HG02852 (cell line): ENCODE results near the gene NLRP1.
A peak's percentile ranks its signal among the peaks of the same experiment; 100 is the strongest.

Experiments used
- ATAC-seq: cut with Tn5 transposase; IDR thresholded peaks from one replicate; pipeline ENCODE4 v1.9.1; 2021; ENCODE audit warnings: mild to moderate bottlenecking, moderate library complexity; ENCODE audit not compliant: unreplicated experiment

Gene NLRP1

DNA sequence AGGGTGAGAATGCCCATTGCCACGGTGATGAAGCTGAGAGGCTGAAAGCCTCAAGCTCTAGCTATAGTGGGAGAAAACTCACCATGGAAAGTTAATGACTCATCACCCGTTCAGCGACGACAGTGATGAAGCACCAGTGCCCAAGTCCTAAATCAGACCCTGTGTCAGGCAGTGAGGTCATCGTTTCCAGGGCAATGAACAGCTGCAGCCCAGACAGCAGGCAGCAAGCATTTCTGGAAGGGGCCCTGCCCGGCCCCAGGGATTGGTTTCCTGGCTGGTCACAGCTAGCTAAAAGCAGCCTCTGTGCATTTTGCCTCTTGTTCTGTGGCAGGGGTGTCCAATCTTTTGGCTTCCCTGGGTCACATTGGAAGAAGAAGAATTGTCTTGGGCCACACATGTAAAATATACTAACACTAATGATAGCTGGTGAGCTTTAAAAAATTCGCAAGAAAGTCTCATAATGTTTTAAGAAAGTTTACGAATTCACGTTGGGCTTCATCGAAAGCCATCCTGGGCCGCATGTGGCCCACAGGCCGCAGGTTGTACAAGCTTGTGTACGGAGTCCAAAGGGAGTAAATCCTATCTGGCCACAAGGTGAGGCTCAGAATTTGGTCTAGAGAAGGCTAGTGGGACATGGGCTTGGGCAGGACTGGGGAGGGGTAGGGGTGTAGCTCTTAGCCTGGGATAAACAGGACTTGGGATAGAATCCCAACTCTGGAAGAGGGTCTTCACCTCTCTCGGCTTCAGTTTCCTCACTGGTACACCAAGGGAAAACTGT is 57.3 kb downstream of the NLRP1 start:
- ATAC-seq, result no peak

GRCh38 chr17:5523249-5523648 is 61.1 kb downstream of the NLRP1 start:
- ATAC-seq, result no peak

DNA sequence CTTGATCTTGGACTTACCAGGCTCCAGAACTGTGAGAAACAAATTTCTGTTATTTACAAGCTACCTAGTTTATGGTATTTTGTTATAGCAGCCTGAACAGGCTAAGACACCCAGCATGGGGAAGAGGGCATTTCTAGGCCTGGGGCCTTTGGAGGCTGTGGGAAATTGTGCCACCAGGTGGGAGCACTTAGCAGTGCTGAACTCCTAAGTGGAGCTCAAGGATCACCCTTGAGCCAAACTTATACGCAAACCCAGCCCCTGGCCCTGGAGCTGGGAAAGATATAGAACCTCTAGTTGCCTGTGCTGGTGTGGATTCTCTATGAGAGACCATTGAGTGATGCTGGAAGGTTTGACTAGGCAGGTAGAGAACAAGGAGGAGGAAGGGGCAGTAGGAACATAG is 61.8 kb downstream of the NLRP1 start:
- ATAC-seq, result no peak

DNA sequence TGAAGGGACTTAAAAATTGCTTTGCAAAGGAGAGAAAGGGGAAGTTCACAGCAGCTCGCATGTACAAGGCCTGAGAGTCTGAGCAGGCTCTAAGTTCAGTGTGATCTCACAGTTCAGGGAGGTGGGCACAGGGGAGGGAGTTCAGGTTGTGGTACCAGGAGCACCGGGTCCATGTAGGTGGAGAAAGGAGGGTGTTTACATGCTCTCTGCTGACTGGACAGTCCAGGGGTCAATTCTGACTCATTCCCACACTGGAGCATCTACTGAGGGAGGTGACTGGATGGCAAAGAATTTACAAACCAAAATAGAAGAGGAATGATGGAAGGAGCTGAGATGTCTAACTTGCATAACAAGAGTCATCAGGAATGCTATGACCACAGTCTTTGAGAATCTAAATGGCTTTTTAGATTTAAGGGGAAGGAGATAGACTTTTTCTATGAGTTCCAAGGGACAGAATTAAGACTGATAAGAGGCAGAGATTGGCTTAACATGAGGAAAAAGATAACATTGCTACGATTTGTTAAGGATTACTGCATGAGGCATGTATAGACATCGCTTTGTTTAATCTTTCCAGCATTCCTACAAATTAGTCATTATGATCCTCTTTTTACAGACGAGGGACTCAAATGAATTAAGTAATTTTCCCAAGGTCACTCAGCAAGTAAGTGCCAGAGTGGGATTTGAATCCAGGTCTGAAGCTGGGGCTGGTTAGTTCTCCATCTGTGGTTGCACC is 68.1 kb downstream of the NLRP1 start:
- no peak for ATAC-seq

- no peak for ATAC-seq
These were observed 69.3 kb downstream of the NLRP1 start for GRCh38 chr17:5514976-5515375.

DNA sequence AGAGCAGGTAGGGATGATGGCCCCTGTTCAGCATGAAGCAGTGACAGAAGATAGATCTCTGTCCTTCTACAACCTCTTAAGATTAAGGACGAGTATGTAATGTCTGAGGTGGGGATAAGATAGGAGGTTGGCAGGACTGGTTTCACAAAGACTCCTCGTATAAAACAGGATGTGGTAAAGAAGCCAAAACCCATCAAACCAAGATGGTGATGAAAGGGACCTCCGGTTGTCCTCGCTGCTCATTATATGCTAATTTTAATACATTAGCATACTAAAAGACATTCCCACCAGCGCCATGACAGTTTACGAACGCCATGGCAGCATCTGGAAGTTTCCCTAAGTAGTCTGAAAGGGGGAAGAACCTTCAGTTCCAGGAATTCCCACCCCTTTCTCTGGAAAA is 70.7 kb downstream of the NLRP1 start:
- no peak for ATAC-seq

DNA sequence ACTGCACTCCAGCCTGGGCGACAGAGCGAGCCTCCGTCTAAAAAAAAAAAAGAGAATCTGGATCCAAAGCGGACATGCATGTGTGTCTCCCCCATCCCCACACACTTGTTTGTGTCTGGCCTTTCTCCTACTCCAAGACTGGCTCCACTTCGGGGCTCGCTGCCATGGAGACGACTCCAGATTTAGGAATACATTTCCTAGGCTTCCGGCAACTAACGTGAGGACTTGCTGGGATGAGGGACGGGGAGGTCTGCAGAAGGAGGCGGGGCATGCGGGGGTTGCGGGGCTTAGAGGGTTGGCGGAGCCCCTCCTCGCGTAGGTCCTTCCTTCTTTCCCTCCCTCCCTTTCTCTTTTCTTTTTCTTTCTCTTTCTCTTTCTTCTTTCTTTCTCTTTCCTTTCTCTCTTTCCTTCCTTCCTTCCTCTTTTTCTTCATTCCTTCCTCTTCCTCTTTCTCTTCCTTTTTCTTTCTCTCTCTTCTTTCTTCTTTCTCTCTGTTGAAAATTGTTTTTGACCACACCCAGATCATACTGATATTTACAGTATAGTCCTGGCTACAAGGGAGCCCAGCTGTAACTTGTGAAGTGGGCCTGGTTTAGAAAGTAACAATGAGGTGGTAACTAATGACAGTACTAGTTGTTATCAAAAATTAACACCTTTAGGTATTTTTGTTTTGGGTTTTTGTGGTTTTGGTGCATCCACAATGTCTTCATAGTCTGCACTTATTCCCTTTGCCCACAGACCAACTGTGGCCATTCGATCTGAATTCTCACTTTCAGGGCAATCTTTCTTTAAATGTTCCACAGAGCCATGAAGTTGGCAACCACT is 72.7 kb downstream of the NLRP1 start:
- ATAC-seq, result no peak

GRCh38 chr17:5510771-5511170 is 73.5 kb downstream of the NLRP1 start:
- no peak for ATAC-seq

DNA sequence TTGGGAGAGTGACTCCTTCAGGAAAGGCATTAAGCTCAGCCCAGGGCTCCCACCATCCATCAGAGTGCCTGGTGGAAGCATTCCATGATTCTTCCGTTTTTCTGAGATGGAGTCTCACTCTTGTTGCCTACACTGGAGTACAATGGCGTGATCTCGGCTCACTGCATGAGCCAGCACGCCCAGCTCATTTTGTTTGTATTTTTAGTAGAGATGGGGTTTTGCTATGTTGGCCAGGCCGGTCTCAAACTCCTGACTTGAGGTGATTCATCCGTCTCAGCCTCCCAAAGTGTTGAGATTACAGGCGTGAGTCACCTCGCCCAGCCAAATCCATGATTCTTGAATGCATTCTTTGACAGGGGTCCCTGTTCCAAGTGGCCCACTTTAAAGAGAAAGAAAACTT is 74.8 kb downstream of the NLRP1 start:
- ATAC-seq, result no peak

DNA sequence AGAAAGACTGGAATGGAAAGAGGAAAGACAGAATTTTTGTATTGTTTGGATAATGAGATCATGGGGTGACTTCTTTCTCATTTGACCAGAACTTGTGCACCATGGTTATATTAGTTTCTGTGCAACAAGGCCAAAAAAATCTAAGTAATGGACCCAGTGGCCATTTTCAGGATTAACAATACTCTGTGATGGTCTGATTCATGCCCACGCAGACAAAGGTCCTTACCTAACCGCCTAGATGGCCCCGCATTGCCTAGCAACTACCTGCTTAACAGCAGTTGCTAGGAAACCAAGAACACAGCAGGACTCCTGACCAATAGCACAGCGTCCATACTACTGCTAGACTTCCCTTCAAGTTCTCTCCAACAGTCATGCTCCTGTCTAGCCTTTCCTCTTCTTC is 75.5 kb downstream of the NLRP1 start:
- no peak for ATAC-seq

DNA sequence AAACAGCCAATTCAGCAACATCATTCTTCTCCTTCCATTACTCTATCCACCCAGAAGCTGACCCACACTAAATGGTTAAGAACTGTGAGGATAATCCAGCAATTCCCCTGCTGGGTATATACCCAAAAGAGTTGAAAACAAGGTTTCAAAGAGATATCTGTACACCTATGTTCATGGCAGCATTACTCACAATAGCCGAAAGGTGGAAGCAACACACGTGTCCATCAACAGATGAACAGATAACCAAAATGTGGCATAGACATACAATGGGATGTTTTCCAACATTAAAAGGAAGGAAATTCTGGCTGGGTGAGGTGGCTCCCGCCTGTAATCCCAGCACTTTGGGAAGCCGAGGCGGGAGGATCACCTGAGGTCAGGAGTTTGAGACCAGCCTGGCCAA is 78.0 kb downstream of the NLRP1 start:
- no peak for ATAC-seq

DNA sequence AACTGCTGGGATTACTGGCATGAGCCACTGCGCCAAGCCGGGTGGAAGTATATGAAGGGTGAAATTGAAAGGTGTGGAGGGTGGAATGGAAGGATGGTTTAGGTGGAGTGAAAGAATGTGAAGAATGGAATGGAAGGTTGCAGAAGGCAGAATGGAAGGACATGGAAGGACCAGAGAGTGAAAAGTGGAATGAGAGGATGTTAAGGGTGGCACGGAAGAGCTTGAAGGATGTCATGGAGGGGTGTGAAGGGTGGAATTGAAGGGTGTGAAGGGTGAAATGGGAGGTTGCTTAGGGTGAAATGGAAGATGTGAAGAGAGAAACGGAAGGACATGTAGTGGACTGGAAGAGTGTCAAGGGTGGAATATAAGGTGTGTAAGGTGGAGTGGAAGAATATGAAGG is 81.8 kb downstream of the NLRP1 start:
- no peak for ATAC-seq

- ATAC-seq, result no peak
These were observed 82.6 kb downstream of the NLRP1 start for GRCh38 chr17:5501685-5502084.

DNA sequence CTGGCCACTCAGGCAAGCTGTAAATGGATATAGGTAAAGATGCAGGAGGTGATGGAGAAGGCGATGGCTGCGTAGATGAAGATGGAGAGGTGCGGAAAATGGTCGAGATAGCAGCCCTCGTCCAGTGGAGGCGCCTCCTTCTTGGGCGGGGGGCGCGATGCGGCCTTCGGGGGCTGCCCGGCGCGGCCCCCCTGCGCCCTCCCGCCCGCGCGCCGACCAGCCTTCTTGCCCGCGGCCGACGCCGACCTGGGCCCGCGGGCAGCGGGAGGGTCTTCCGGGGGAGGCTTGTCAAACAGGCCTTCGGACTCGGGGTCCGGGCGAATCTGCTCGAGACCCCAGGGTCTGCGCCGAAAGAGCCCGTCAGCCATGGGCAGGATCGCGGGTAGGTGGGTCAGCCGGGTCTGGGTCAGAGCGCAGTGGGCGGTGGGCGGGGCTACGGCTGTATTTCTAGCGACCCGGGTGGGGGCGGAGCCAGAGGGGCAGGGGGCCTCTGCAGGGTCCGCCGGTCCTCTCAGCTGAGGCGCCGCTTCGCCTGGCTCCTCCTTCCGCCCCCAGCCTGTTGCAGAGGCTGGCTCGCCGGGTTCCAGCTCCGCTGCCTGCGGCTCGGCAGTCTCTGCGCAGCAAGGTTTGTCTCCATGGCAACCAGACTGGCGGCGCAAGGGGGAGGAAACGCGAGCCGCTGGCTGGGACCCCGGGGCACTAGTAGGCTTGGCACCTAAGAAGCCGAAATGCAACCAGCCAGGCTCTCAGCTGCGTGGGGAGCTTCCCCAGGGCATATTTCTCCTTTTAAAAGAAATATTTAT is 83.5 kb downstream of the NLRP1 start:
- peak; percentile 57 for ATAC-seq

- no peak for ATAC-seq
These were observed 84.1 kb downstream of the NLRP1 start for GRCh38 chr17:5500247-5500588.

DNA sequence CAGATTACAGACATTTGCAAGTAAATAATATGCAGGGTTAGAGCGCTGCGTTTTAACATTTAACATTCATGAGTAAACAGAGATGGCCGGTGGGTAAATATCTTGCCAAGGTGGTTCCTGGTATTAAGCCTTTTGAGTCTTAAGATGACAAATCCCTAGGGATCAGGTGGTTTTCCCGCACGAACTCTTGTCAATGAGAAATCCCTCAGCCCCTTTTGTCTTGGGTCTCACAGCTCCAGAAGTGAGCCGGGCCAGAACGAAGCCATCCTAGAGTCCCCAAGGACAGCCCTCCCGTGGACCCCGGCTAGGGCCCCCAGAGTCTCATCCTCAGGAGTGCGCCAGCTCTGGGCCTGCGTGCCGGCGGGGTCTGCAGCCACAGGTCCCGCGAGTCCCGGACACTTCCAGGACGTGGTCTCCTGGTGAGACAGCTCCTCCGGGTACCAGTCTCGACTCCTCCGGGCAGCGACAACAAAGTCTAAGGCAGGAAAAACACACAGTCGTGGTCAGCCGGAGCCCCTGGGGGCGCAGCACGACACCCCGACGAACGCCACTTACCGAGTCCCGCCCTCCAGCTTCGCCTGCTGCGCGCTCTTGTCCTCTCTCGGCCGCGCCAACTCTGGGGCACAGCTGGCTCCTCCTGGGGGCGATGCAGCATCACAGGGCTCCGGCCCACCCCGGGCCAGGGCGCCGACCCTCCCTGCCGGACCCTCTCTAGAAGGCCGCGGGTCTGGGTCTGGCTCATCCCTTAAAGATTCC is 84.7 kb downstream of the NLRP1 start:
- ATAC-seq, result no peak

DNA sequence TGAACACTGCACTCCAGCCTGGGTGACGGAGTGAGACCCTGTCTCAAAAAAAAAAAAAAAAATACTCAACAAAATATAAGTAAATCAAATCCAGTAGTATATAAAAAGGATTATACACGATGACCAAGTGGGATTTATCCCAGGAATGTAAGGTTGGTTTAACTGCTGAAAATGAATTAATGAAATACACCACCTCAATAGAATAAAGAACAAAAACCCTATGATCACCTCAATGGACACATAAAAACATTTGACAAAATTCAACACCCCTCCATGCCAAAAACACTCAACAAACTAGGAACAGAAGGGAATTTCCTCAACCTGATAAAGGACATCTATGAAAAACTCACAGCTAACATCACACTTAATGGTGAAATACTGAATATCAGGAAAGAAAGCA is 91.3 kb downstream of the NLRP1 start:
- no peak for ATAC-seq

DNA sequence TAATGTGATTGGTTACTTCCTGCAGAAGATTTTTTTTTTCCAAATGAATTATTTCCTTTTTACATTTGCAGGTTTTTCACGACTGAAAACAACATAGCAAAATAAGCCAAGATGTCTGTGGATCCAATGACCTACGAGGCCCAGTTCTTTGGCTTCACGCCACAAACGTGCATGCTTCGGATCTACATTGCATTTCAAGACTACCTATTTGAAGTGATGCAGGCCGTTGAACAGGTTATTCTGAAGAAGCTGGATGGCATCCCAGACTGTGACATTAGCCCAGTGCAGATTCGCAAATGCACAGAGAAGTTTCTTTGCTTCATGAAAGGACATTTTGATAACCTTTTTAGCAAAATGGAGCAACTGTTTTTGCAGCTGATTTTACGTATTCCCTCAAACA is 95.6 kb downstream of the NLRP1 start:
- no peak for ATAC-seq

GRCh38 chr17:5486206-5487124 is 97.8 kb downstream of the NLRP1 start, which contains the start of gene MIS12:
Gene MIS12 (plus strand): TSS chr17:5486566. CDS start chr17:5488863, 2,297 bp downstream.
- peak; percentile 83 for ATAC-seq
